HG03108 (cell line): ENCODE results near the gene ZNF536.

ENCODE experiments used
- ATAC-seq: cut with Tn5 transposase; IDR thresholded peaks from one replicate; pipeline ENCODE4 v1.9.1; 2021; ENCODE audit warnings: moderate library complexity; ENCODE audit not compliant: unreplicated experiment

Gene ZNF536

GRCh38 chr19:30555075-30555790 lies 183.0 kb downstream of the ZNF536 start:
- ATAC-seq, result no peak

DNA sequence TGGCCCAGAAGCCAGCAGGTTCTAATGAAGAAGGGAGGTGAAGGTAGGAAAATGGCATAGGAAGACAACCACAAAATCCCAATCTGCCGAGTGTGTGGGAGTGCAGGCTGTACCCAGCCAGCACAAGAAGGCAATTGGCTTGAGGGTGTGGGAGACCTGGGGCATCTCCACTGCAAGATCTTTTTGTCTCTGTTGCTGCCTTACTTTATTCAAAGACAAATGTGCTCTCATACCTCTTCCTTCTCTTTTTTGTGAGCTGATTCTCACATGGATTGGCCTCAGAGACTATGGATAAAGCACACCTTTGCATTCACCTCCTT lies 183.6 kb downstream of the ZNF536 start:
- no peak for ATAC-seq

DNA sequence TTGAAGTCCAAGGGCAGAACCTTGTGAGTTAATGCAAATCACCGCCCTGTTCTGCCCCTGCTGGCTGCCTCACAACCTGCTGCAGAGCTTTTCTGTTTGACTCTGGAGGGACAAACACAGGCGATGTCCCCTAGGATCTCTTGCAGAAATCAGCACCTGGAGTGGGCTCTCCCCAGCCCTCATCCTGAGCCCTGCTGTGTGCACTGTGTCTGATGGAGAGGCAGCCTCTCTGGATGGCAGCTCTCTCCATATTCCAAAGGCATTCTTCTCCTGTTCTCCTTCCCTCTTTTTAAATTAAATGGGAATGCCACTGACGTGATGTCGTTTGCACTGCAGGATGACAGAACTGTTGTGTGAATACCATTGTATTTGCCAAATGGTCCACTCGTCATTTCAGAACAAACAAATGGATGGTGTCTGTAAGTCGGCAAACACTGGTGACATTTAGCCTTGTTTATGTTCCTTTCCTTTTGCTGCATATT lies 184.1 kb downstream of the ZNF536 start:
- no peak for ATAC-seq

GRCh38 chr19:30557212-30557611 lies 185.0 kb downstream of the ZNF536 start:
- no peak for ATAC-seq

DNA sequence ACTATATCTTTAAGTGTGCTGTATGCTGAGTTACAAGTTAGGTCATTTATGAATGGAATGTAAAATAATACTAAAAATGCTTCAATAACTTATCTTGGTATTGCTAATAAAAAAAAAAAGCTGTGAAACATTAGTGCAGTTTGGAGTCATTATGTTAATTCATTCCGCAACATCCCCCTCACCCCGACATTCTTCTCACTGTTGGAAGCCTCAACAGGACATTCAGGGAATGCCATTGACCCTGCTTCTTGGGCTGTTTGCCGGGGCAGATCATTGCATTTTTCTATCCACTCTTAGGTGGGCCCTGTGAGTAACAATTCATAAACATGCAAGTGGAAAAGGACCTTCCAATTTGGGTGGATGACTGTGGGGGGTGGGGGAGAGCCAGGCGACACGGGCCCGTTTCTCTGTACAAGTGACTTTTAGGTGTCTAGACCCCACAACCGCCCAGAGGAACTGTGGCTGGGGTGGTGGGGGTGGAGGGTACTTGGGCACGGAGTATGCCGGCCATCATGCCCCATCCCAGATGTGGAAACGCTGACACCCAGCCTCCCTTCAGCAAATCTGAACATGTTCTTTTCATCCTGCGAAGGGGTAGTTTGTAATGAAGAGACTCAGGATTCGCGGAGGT lies 185.9 kb downstream of the ZNF536 start:
- ATAC-seq, result no peak

- no peak for ATAC-seq
These were observed 186.6 kb downstream of the ZNF536 start for GRCh38 chr19:30558793-30559192.

DNA sequence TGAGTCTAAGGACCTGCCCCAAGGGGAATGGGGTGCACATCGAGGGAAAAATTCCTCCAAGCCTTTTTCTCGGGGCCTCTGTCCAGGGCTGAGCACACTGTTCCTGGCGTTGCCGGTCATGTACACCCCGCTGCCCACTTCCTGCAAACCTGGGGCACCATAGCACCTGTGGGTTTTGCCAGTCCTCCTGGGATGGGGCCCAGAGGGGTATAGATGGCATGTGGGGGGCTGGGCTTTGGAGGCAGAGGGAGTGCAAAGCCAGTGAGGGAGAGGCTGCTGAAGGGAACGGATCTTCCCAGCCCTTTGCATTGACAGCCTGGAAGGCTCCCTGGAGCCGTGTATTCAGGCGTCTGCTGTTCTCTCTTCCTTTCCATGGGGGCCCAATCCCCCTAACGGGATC lies 187.3 kb downstream of the ZNF536 start:
- no peak for ATAC-seq

DNA sequence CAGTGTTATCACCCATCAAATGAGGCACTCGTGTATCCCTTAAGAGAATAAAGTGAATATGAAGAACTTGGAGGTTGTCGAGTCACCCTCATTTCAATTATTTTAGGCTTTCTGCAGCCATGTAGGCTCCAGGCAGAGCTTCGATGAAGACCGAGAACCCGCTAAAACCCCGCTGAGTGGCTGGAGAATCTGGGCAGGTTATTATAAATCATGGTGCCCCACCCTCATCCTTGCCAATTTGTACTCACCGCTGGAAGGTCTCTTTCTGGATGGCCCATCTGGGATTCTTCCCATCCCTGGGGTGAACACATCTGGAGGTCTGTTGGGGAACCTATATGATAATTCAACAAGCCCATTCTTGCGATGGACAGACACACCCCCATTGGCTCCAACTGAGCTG lies 190.8 kb downstream of the ZNF536 start:
- ATAC-seq, result no peak

- no peak for ATAC-seq
These were observed 191.5 kb downstream of the ZNF536 start for GRCh38 chr19:30563691-30564090.

DNA sequence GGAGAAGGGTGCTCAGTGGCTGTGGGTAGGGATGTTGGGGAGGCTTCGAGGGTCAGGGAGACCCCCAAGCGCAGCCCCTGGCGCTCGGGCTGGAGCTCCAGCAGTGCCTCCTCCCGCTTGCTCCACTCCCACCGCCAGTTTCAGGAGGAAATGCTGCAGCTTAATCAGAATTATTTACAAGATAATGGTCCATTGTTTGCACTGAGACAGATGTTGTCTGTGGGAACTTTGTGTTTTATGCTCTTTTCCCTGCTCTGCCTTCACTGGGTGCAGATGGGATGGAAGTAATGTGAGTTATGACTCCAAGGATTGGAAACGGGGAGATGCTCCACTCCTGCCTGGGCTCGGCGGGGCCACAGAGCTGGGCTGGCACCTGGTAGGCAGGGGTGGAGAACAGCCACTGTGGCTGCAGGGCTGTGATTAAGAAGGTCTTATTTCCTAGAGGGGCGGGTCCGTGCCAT lies 192.4 kb downstream of the ZNF536 start:
- no peak for ATAC-seq

DNA sequence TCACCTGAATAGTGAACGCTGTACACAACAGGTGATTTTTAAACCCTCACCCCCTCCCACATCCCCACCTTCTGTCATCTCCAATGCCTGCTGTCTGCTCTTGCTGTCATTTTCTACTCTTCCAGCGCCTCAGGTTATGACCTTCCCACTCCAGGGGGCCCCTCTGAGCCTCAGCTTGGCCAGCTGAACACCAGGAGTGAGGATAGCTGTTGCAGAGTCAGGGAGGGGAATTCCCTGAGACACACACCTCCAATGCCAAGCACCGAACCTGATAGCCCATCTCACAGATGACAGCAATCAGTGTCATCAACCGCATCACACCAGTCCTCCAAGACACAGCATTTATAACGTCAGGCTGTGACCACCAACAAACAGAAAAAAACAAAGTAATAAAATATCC lies 193.5 kb downstream of the ZNF536 start:
- no peak for ATAC-seq

DNA sequence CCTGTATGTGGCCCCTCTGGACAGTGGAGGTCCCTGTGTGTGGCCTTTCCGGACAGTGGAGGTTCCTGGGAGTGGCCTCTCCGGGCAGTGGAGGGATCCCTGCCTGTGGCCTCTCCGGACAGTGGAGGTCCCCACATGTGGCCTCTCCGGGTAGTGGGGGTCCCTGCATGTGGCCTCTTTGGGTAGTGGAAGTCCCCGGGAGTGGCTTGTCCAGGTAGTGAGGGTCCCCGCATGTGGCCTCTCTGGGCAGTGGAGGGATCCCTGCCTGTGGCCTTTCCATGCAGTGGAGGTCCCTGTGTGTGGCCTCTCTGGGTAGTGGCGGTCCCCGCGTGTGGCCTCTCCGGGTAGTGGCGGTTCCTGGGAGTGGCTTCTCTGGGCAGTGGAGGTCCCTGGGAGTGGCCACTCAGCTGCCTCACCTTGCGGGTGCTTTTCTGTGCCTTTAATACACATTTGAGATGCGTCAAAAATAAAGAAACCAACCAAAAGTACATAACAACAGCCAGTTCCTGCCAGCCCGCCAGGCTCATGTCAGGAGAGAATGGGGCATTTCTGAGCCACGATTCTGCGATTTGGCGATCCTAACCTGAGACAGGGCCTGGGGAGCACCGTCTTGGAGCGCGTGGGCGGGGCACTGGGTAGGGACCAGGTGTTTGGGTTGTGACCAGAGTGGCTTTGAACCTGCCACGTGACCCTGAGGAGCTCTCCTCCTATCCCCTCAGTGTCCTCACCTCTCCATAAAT lies 194.7 kb downstream of the ZNF536 start:
- ATAC-seq, result no peak

DNA sequence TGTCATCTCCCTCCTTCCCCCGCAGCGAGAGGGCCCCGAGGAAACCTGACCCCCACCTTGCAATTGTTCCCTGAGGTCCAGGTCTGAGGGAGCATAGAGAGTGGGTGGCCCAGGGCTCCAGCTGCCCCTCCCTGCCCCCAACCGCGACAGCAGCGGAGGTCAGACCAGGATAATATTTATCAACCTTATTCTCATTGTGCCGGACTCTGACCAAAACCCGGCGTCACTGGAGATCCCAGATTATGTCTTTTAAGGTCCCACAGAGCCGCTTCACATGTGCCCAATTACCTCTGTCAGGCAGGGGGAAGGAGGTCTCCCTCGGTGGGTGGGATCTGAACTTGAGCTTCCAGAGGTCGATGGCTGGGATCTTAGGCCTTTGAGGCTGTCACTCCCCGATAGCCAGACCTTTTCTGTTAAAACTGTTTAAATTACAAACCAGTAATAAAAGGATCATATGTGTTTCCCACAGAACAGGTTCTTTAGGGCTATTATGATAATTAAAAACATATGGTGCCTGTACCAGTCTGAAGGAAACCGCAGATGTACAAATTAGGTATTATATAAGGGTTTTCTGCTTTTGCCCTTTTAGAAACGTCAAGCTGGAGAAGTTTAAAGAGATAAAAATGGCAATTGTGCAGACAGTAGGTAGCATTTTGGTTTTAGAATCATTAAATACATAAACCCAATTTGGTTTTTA lies 195.5 kb downstream of the ZNF536 start:
- no peak for ATAC-seq

DNA sequence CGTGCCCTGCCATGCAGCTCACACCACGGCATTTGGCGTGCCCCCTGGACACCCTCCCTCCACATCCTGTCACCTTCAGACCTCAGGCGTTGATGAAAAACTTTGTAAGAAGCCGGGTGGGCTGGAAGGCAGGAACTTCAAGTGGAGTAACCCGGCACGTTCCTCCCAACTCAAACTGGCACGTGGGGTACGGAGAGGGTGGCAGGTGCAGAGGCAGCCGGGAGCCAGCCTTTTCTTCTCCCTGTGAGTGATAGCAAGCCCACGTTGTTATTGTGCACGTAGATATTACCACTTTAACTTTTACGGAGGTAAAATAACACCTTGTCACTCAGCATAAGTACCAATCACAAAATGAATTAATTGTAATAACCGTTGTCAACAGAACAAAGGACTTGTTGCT lies 198.0 kb downstream of the ZNF536 start:
- ATAC-seq, result no peak

- ATAC-seq, result no peak
These were observed 205.4 kb downstream of the ZNF536 start for GRCh38 chr19:30577551-30578105.

- ATAC-seq, result no peak
These were observed 207.2 kb downstream of the ZNF536 start for GRCh38 chr19:30579419-30579818.

DNA sequence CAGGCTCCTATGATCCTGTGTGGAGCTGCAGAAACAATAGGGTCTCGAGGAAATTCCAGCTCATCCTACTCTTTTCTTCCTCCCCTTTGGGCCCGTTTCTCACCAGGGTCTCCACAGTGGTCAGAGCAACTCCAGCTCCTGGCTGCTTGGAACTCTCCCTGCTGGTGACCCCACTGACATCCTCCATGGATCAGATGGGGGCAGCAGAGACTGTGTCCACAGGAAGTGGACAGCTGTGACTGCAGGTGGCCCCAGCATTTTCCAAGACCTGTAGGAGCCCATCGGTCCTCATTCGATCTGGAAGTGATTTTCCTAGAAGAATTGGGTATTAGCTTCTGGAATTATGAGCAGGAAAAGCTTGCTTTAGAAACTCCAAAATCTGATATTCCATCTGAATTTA lies 208.5 kb downstream of the ZNF536 start:
- no peak for ATAC-seq

- no peak for ATAC-seq
These were observed 211.9 kb downstream of the ZNF536 start for GRCh38 chr19:30584090-30584489.

DNA sequence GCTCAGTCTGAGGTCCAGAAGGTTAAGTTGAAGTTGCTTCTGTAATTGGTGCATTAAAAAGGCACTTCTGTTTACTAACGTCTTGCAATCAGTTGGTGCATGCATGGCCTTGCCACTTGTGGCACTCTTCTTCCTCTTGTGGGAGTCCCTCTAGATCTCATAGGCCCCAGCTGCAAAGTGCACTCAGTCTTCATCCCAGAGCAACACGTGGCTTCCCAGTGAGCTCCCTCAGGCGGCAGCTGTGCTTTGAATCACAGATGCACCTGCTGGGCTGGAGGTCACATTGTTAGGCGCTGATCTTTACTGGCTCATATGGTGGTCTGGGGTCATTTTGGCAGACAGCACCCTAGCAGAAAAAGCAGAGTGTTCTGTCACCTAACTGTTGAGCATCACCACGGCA lies 215.7 kb downstream of the ZNF536 start:
- no peak for ATAC-seq

GRCh38 chr19:30590596-30591229 lies 218.5 kb downstream of the ZNF536 start:
- no peak for ATAC-seq

- no peak for ATAC-seq
These were observed 221.2 kb downstream of the ZNF536 start for GRCh38 chr19:30593356-30593755.
